ENCODE measurements around the gene LRRC37A. TPM values are rescaled to one million over a fixed set of nuclear protein-coding genes. Genes with fewer than 3 reads are reported as not detected.

The LRRC37A gene
- total RNA-seq, 3 donors from 2014 or later (not counting 1 experiment from before 2014, with no cell fraction given), result 1.9 to 8.0 (median 3.5) TPM

DNA sequence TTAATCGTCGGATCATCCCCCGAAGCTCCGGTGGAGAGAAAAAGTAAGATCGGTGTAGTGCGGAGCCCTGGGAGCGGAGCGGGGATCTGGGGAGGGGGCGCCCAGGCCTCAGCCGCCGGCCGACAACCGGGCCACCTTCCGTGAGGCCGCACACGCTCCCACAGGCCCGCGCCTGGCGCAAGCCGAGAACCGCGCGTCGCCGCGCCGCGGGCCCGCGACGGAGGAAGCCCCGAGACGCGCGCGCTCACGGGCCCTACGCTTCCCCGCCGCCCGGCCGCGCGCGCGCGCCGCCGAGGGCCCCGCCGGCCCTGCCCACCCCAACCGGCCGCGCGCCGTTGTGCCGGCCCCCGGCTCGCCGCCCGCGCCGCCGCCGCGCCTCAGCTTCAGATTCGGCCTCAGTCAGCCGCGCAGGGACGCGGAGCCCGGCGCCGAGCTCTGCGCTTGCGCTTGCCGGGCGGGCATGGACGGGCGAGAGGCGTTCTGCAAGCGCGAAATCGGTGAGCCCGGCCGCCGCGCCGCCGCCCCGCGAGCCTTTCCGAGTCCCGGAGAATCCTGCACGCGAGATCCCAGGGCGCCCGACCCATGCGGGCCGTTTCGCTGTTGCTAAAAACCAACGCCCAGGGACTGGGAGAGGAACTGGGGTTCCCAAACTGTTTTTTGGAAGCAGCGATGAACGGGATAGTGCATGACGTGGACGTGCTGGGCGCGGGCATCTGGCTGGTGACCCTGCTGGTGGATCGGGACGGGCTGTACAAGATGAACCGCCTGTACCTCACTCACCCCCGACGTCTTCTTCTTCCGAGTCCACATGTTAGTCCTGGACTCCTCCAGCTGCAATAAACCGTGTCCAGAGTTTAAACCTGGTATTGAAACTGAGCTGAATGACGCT lies 28.0 kb upstream of the LRRC37A start:
- H3K4me3 ChIP-seq (ENCODE audit: low read length), result peak overlapping the region; percentile 98
- Mint-ChIP-seq H3K27ac (peak overlapping the region; percentile 85 to 91), H3K4me1 (peaks cover 32 to 33% of the 10 kb centered on the region in 2 donors), H3K36me3 (no peaks in the 10 kb centered on the region), H3K27me3 (ENCODE audit: low read depth in 2 of 2) (peaks cover 0 to 3% of the 10 kb centered on the region in 2 donors), H3K9me3 (no peaks in the 10 kb centered on the region), H3K4me3 (peak overlapping the region; percentile 94)
- TF ChIP-seq CTCF (IDR thresholded peaks at IDR 0.05), result no peak
- no peaks in the 10 kb centered on the region for H3K27me3 ChIP-seq (ENCODE audit: control insufficient read depth, insufficient read depth, low read length)
- no peaks in the 10 kb centered on the region for H3K36me3 ChIP-seq (ENCODE audit: control insufficient read depth, insufficient read depth, low read length)
- intact Hi-C loops (cut with micrococcal nuclease), result loop anchor here (5.0 kb wide), 1 partner anchor 75 kb away; the partner anchor contains the start of gene KANSL1
- no peaks in the 10 kb centered on the region for H3K9me3 ChIP-seq (ENCODE audit: control insufficient read depth, insufficient read depth, low read length)
- H3K4me1 ChIP-seq (ENCODE audit: control insufficient read depth, insufficient read depth, low read length), result peaks cover 40% of the 10 kb centered on the region
- under 1% methylated on average over 116 of the region's 116 CpGs for WGBS (ENCODE audit: insufficient coverage)
- peak overlapping the region; percentile 83 for H3K27ac ChIP-seq (ENCODE audit: low read length)
- DNase-seq (peak; percentile 86 to 93), ATAC-seq (peak; percentile 77 to 95 (median 88))

DNA sequence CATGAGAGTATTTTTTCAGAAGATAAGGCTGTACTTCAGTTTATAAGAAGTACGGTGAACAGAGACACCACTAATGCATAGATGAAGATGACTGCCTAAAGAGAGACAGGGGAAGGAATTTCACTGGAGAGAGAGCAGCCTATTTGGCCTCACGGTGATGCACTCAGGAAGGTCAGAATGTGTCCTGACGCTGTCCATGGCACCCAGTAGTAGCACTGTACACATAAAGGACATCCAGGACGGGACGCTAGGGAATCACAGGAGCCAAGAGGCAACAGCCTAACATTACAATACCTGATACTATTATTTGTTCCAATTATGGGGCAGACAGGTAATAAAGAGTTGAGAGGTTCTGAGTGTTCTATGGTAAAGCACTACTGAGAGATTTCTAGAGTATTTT lies 24.9 kb upstream of the LRRC37A start:
- intact Hi-C loops (cut with micrococcal nuclease), result no loop called here
- Histone ChIP-seq H3K4me3 (ENCODE audit: low read length) (no peak overlapping the region), H3K4me1 (ENCODE audit: control insufficient read depth, insufficient read depth, low read length) (peaks cover 24% of the 10 kb centered on the region), H3K27ac (ENCODE audit: low read length) (no peak overlapping the region), H3K27me3 (ENCODE audit: control insufficient read depth, insufficient read depth, low read length) (no peaks in the 10 kb centered on the region), H3K9me3 (ENCODE audit: control insufficient read depth, insufficient read depth, low read length) (no peaks in the 10 kb centered on the region), H3K36me3 (ENCODE audit: control insufficient read depth, insufficient read depth, low read length) (no peaks in the 10 kb centered on the region)
- H3K27me3 Mint-ChIP-seq (ENCODE audit: low read depth in 2 of 2), result peaks cover 0 to 3% of the 10 kb centered on the region in 2 donors
- H3K27ac Mint-ChIP-seq, result no peak overlapping the region
- no peak overlapping the region for H3K4me3 Mint-ChIP-seq
- H3K4me1 Mint-ChIP-seq, result peaks cover 21 to 22% of the 10 kb centered on the region in 2 donors
- DNase-seq, result no peak
- TF ChIP-seq CTCF (IDR thresholded peaks at IDR 0.05), result no peak
- no peak for ATAC-seq
- WGBS (ENCODE audit: insufficient coverage), result 92% methylated on average over 3 of the region's 5 CpGs
- no peaks in the 10 kb centered on the region for H3K36me3 Mint-ChIP-seq
- no peaks in the 10 kb centered on the region for H3K9me3 Mint-ChIP-seq

DNA sequence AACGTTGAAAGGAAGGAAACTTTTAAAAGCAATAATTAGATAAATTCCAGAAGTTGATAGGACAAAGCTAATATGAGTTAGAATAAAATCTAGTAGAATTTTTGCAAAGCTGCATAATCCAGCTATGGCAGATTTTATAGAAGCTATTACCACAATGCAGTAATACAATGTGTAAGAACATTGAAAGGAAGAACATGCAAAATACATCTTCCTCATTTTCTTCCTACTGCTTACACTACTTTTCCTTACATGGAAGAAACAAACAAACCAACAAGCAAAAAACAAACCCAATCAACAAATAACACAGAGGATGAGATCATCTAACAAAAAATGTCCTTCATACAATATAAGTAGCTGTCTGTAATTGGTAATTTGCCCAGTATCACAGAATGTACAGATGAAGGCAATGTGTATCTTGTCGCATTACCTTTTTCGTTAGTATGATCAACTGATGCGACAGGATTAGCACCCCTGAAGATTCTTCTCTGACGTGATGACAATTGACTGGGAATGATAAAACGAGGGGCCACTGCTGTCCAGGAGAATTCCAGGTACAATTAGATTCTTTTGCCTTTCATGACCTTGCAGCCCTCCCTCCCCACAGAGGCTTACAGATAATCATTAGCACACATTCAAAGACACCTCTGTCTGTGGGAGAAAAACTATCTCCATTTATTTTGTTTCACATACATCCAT lies 21.2 kb upstream of the LRRC37A start:
- H3K4me3 ChIP-seq (ENCODE audit: low read length), result no peak overlapping the region
- ATAC-seq (no peak), DNase-seq (no peak)
- H3K4me1 ChIP-seq (ENCODE audit: control insufficient read depth, insufficient read depth, low read length), result no peaks in the 10 kb centered on the region
- H3K9me3 ChIP-seq (ENCODE audit: control insufficient read depth, insufficient read depth, low read length), result no peaks in the 10 kb centered on the region
- Mint-ChIP-seq H3K27ac (no peak overlapping the region), H3K36me3 (no peaks in the 10 kb centered on the region), H3K9me3 (no peaks in the 10 kb centered on the region), H3K4me1 (no peaks in the 10 kb centered on the region), H3K4me3 (no peak overlapping the region), H3K27me3 (ENCODE audit: low read depth in 2 of 2) (no peaks in the 10 kb centered on the region)
- no peaks in the 10 kb centered on the region for H3K27me3 ChIP-seq (ENCODE audit: control insufficient read depth, insufficient read depth, low read length)
- 74% methylated on average over 6 of the region's 6 CpGs for WGBS (ENCODE audit: insufficient coverage)
- H3K27ac ChIP-seq (ENCODE audit: low read length), result no peak overlapping the region
- intact Hi-C loops (cut with micrococcal nuclease), result no loop called here
- no peak for TF ChIP-seq CTCF (IDR thresholded peaks at IDR 0.05)
- H3K36me3 ChIP-seq (ENCODE audit: control insufficient read depth, insufficient read depth, low read length), result no peaks in the 10 kb centered on the region
